Left lung (tissue), 10 donors: ENCODE measurements around the gene SMTNL2. TPM values are rescaled to one million over a fixed set of nuclear protein-coding genes. Genes with fewer than 3 reads are reported as not detected.
A peak's percentile ranks its signal among the peaks of the same experiment; 100 is the strongest.

Source experiments
- ATAC-seq: fragments of 200-7000 bp; cut with Tn5 transposase; one replicate; pipeline ENCODE4 v1.9.1; 2020; ENCODE audit warnings: moderate library complexity
- DNase-seq, 4 donors: peaks; one replicate each; pipeline ENCODE4 v3.0.0-alpha.2; 2013 to 2020
- H3K27ac ChIP-seq, 2 donors: fragments of 200-600 bp; sonication (generic) in 1 of 2; one replicate each; pipeline versions ENCODE4 v1.5.0 to v1.8.0; 2020 to 2021
- H3K27me3 ChIP-seq, 2 donors: fragments of 200-600 bp; sonication (generic) in 1 of 2; one replicate each; pipeline versions ENCODE4 v1.5.0 to v1.8.0; 2020 to 2021
- H3K36me3 ChIP-seq, 2 donors: fragments of 200-600 bp; sonication (generic) in 1 of 2; one replicate each; pipeline versions ENCODE4 v1.5.0 to v1.8.0; 2020 to 2021
- H3K4me1 ChIP-seq, 2 donors: fragments of 200-600 bp; one replicate each; pipeline ENCODE4 v1.8.0; 2021
- H3K4me3 ChIP-seq, 2 donors: fragments of 200-600 bp; sonication (generic) in 1 of 2; one replicate each; pipeline versions ENCODE4 v1.5.0 to v1.8.0; 2020 to 2021; ENCODE audit warnings: mild to moderate bottlenecking in 1 of 2
- H3K9me3 ChIP-seq, 2 donors: fragments of 200-600 bp; sonication (generic) in 1 of 2; one replicate each; pipeline versions ENCODE4 v1.5.0 to v1.8.0; 2020 to 2021
- intact Hi-C, 2 donors: fragments of 100-400 bp; cut with DNase I; formaldehyde crosslinking; loops; one replicate each; pipeline versions ENCODE4 v1.11.2 to v1.14.2; 2022
- polyA plus RNA-seq, 6 donors: library from polyadenylated mRNA; unstranded; fragments of 120-200 nt; gene quantifications; one replicate each; pipeline ENCODE4 v1.2.1, GENCODE V29; 2013; ENCODE audit not compliant: insufficient read length in 6 of 6
- total RNA-seq, 2 donors: library from RNA; stranded (reverse); fragmentation: NEBNext Ultra II Directional; extraction: Animal tissue kit (Norgen Biotek cat#: 25700); gene quantifications; one replicate each; pipeline ENCODE4 v1.2.1, GENCODE V29; 2021
- TF ChIP-seq, protein P1 (sequence below), 2 donors: fragments of 200-600 bp; sonication (generic) in 1 of 2; IDR thresholded peaks; one replicate each; pipeline versions ENCODE4 v1.5.0 to v1.8.0; 2021; ENCODE audit warnings: antibody characterized with exemption in 2 of 2
- donor health status: DM: no; HTN: yes; CAD: no.
- donor health status: DM: no; HTN: no; CAD: no.

The SMTNL2 gene
- total and polyA plus RNA-seq, 8 donors, result 5.5 to 25.8 (median 21.2) TPM

DNA sequence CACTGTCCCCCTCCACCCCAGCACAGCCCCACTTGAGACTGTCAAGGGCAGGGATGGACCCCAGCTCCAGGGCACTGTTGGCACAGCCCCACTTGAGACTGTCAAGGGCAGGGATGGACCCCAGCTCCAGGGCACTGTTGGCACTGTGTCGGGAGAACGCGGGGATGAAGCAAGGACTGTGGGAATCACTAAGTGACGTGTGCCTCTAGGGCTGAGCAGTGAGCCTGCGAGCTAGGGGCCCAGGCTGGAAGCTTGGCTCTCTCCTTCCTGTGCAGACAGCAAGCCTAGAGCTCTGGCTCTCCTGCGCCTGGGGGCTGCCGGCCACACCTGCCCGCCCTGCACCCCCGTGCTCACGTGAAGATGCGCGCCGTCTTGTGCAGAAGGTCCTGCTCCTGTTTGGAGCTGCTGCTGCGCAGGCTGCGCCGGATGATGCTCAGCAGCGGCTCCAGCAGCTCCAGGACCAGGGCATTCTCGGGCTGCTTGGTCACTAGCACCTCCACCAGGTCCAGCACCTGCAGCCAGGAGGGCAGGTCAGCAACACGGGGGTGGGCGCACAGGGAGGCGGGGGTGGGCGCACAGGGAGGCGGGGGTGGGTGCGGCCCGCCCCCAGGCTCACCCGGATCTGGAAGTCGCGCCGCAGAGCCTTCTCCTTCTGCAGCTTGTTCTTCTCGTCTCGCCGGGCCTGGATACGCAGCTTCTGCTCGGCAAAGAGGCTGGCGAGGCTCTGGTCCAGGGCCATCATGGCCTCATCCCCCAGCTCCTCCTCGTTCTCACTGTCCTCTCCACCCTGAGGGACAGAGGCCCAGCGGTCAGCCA lies 40.0 kb upstream of the SMTNL2 start:
- Histone ChIP-seq H3K27me3 (no peaks in the 10 kb centered on the region), H3K36me3 (peaks cover 0 to 100% of the 10 kb centered on the region in 2 donors), H3K4me1 (peaks cover 0 to 23% of the 10 kb centered on the region in 2 donors), H3K4me3 (no peak overlapping the region), H3K27ac (no peak overlapping the region), H3K9me3 (no peaks in the 10 kb centered on the region)
- DNase-seq, result peak in 1 of 4 donors; percentile 65
- TF ChIP-seq, protein P1, sequence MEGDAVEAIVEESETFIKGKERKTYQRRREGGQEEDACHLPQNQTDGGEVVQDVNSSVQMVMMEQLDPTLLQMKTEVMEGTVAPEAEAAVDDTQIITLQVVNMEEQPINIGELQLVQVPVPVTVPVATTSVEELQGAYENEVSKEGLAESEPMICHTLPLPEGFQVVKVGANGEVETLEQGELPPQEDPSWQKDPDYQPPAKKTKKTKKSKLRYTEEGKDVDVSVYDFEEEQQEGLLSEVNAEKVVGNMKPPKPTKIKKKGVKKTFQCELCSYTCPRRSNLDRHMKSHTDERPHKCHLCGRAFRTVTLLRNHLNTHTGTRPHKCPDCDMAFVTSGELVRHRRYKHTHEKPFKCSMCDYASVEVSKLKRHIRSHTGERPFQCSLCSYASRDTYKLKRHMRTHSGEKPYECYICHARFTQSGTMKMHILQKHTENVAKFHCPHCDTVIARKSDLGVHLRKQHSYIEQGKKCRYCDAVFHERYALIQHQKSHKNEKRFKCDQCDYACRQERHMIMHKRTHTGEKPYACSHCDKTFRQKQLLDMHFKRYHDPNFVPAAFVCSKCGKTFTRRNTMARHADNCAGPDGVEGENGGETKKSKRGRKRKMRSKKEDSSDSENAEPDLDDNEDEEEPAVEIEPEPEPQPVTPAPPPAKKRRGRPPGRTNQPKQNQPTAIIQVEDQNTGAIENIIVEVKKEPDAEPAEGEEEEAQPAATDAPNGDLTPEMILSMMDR (IDR thresholded peaks at IDR 0.05), result no peak
- intact Hi-C loops, result loop anchor here in 1 of 2 donors (10.0 kb wide), 1 partner anchor 120 kb away; no protein-coding TSS in a partner anchor
- ATAC-seq, result no peak

DNA sequence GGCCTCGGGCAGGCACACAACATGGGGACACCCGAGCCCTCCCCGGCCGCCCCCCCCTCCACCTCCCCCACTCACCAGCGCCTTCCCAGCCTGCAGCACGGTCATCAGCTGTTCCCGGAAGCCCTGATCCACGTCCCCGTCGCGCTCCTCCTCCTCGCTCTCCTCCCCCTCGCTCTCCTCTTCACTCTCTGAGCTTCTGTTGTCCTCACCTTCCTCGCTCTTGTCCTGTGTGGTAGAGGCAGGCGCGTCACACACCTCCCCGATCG lies 39.4 kb upstream of the SMTNL2 start:
- peaks cover 0 to 100% of the 10 kb centered on the region in 2 donors for H3K36me3 ChIP-seq
- ATAC-seq (no peak), DNase-seq (peak in 1 of 4 donors; percentile 28)
- no peaks in the 10 kb centered on the region for H3K9me3 ChIP-seq
- no peaks in the 10 kb centered on the region for H3K27me3 ChIP-seq
- intact Hi-C loops, result loop anchor here in 1 of 2 donors (10.0 kb wide), 1 partner anchor 120 kb away; no protein-coding TSS in a partner anchor
- no peak overlapping the region for H3K4me3 ChIP-seq
- H3K27ac ChIP-seq, result no peak overlapping the region
- TF ChIP-seq, protein P1 (IDR thresholded peaks at IDR 0.05), result no peak
- peaks cover 0 to 18% of the 10 kb centered on the region in 2 donors for H3K4me1 ChIP-seq

DNA sequence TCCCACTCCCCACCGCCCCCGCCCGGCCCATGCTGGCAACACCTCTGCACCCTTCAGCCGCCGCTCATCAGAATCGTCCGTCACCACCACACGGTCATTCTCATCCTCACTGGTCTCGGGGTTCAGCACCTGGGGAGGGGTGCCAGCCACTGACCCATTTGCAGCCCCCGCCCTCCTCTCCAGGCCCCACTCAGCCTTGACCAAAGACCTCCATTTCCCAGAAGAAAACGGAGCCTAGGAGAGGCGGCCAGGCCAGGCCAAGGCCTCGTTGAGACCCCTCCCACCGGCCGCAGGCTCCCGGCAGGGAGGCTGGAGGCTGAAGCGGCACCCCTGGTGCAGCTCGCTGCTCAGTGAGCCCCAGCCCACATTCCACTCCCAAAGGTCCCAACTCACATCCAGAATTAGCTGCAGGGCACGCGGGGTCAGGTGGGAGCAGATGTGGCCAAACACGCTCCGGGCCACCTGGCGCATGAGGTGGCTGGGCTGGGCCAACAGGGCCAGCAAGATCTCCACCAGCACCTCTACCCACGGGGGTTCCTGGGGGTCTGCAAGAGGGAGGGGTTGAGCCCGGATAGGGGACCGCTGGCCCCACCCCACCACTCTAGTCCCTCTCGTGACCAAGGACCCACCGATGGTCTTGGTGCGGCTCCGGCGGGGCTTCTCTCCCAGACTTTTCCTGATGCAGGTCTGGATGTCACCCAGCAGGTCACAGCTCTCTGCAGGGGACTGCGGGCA lies 38.9 kb upstream of the SMTNL2 start:
- intact Hi-C loops, result loop anchor here in 1 of 2 donors (10.0 kb wide), 1 partner anchor 121 kb away; no protein-coding TSS in a partner anchor
- Histone ChIP-seq H3K4me3 (no peak overlapping the region), H3K9me3 (no peaks in the 10 kb centered on the region), H3K4me1 (peaks cover 0 to 13% of the 10 kb centered on the region in 2 donors), H3K36me3 (peaks cover 0 to 100% of the 10 kb centered on the region in 2 donors), H3K27ac (no peak overlapping the region), H3K27me3 (no peaks in the 10 kb centered on the region)
- DNase-seq (peak in 1 of 4 donors; percentile 61), ATAC-seq (no peak)
- TF ChIP-seq, protein P1 (IDR thresholded peaks at IDR 0.05), result no peak

DNA sequence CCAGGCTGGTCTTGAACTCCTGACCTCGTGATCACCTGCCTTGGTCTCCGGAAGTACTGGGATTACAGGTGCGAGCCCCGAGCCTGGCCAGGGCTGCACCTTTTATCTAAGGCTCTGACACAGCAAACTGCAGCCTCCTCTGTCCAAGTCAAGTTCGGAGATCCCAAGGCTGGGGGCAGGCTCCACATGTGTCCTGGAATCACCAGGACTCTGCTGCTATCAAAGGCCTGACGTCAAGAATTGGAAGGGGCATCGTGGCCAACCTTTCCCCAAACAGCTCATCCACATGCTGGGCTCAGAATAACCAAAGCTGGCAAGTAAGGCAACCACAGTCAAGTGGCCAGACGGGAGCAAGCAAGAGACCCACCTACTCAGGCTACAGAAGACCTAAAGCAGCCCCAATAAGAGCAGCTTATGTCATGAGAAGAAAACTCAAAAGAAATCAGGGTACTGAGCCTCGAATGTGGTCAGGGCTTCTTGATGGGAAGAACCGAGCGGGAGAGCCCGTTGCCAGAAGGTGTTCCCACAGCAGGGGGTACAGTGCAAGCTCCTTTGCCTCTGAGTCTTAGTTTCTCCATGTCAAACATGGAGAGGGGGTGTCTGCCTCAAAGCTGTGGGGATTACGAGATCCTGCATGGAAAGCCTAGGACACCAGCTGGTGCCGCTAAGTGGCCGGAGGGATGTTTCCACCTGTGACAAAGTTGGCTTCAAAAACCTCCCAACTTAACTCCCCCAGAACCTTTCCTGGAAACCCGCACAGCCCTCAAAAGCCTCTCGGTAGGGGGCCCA lies 37.0 kb upstream of the SMTNL2 start:
- Histone ChIP-seq H3K9me3 (no peaks in the 10 kb centered on the region), H3K4me3 (no peak overlapping the region), H3K27me3 (no peaks in the 10 kb centered on the region), H3K4me1 (no peaks in the 10 kb centered on the region), H3K27ac (no peak overlapping the region), H3K36me3 (peaks cover 0 to 100% of the 10 kb centered on the region in 2 donors)
- ATAC-seq, result no peak
- TF ChIP-seq, protein P1 (IDR thresholded peaks at IDR 0.05), result no peak
- DNase-seq, result peak in 1 of 4 donors; percentile 24
- intact Hi-C loops, result loop anchor here in 1 of 2 donors (10.0 kb wide), 1 partner anchor 123 kb away; no protein-coding TSS in a partner anchor
